ENCODE data around the gene DUOXA2. TPM values are rescaled to one million over a fixed set of nuclear protein-coding genes. Genes with fewer than 3 reads are reported as not detected.

Gene DUOXA2
- total RNA-seq, 4 donors from 2014 or later: 0.49 to 0.62 TPM; not detected in 2

DNA sequence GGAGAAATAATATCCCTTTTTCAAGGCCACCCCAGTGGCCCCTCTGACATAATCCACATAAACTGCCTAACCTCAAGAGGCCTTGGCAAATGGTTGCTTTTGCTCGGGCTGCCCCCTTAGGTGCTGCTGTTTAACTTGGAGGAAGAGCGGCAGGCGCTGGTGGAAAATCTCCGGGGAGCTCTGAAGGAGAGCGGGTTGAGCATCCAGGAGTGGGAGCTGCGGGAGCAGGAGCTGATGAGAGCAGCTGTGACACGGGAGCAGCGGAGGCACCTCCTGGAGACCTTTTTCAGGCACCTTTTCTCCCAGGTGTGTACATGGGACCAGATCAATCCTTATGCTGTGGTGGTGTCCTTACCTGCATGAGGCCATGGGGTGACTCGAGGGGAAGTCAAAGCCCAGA, 30.6 kb downstream of the DUOXA2 start:
- no peaks in the 10 kb centered on the region for H3K9me3 ChIP-seq
- no peaks in the 10 kb centered on the region for H3K4me1 ChIP-seq
- TF ChIP-seq, protein P1, sequence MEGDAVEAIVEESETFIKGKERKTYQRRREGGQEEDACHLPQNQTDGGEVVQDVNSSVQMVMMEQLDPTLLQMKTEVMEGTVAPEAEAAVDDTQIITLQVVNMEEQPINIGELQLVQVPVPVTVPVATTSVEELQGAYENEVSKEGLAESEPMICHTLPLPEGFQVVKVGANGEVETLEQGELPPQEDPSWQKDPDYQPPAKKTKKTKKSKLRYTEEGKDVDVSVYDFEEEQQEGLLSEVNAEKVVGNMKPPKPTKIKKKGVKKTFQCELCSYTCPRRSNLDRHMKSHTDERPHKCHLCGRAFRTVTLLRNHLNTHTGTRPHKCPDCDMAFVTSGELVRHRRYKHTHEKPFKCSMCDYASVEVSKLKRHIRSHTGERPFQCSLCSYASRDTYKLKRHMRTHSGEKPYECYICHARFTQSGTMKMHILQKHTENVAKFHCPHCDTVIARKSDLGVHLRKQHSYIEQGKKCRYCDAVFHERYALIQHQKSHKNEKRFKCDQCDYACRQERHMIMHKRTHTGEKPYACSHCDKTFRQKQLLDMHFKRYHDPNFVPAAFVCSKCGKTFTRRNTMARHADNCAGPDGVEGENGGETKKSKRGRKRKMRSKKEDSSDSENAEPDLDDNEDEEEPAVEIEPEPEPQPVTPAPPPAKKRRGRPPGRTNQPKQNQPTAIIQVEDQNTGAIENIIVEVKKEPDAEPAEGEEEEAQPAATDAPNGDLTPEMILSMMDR (IDR thresholded peaks at IDR 0.05): no peak
- no peak for TF ChIP-seq EP300 (IDR thresholded peaks at IDR 0.05)
- WGBS, 2 donors (ENCODE audit: low coverage in 1 of 2): 44 to 80% methylated on average over 1 of the region's 9 CpGs
- ATAC-seq: no peak
- H3K27me3 ChIP-seq: peaks cover 30% of the 10 kb centered on the region
- H3K36me3 ChIP-seq: no peaks in the 10 kb centered on the region
- no peak overlapping the region for H3K27ac ChIP-seq
- H3K4me3 ChIP-seq: no peak overlapping the region

DNA sequence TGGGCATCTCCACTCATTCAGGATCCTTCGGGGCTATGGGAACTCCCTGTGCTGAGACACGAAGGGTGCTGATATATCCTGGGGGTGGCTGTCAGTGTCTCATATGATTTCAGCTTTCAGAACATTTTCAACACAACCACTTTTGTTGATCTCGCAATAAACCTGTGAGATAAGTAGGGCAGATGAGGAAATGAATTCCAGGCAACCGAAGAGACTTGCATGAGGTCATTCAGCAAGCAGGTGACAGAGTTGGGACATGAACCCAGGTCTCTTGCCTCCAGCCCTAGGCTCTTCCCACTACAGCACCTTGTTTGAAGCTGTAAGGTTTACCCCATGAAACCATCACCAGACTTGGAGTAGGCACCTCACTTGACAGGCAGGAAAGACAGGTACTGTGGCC, 32.3 kb downstream of the DUOXA2 start:
- no peak overlapping the region for H3K27ac ChIP-seq
- H3K4me3 ChIP-seq: no peak overlapping the region
- WGBS, 2 donors (ENCODE audit: low coverage in 1 of 2): 91 to 100% methylated on average over 3 to 4 of the region's 4 CpGs
- H3K27me3 ChIP-seq: peaks cover 22% of the 10 kb centered on the region
- TF ChIP-seq, protein P1 (IDR thresholded peaks at IDR 0.05): no peak
- TF ChIP-seq POLR2A (IDR thresholded peaks at IDR 0.05): no peak
- no peak for TF ChIP-seq POLR2AphosphoS5 (IDR thresholded peaks at IDR 0.05)
- no peak for TF ChIP-seq EP300 (IDR thresholded peaks at IDR 0.05)
- H3K36me3 ChIP-seq: peaks cover 0 to 8% of the 10 kb centered on the region in 2 donors
- H3K4me1 ChIP-seq: no peaks in the 10 kb centered on the region
- no peak for ATAC-seq
- no peaks in the 10 kb centered on the region for H3K9me3 ChIP-seq

DNA sequence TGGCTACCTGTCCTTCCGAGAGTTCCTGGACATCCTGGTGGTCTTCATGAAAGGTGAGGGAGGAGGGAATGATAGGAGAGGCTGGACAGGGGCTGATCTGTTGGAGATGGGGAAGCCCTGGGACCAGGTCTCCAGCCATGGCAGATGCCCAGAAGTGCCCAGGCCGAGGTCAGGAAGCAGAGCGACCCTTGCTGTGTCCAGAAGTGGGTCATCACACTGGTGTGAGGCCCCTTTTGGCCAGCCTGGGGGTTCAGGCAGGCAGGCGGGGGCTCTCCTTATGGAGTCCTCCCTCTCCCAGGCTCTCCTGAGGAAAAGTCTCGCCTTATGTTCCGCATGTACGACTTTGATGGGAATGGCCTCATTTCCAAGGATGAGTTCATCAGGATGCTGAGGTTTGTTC, 33.5 kb downstream of the DUOXA2 start:
- H3K27ac ChIP-seq: no peak overlapping the region
- H3K9me3 ChIP-seq: no peaks in the 10 kb centered on the region
- peaks cover 0 to 20% of the 10 kb centered on the region in 2 donors for H3K36me3 ChIP-seq
- no peak for TF ChIP-seq POLR2A (IDR thresholded peaks at IDR 0.05)
- no peak for TF ChIP-seq EP300 (IDR thresholded peaks at IDR 0.05)
- TF ChIP-seq POLR2AphosphoS5 (IDR thresholded peaks at IDR 0.05): no peak
- TF ChIP-seq, protein P1 (IDR thresholded peaks at IDR 0.05): no peak
- H3K4me1 ChIP-seq: no peaks in the 10 kb centered on the region
- peaks cover 14% of the 10 kb centered on the region for H3K27me3 ChIP-seq
- ATAC-seq: no peak
- no peak overlapping the region for H3K4me3 ChIP-seq
- 88% methylated on average over 3 of the region's 7 CpGs; no CpG with 5 or more reads in 1 of the 2 donors for WGBS, 2 donors (ENCODE audit: low coverage in 1 of 2)

DNA sequence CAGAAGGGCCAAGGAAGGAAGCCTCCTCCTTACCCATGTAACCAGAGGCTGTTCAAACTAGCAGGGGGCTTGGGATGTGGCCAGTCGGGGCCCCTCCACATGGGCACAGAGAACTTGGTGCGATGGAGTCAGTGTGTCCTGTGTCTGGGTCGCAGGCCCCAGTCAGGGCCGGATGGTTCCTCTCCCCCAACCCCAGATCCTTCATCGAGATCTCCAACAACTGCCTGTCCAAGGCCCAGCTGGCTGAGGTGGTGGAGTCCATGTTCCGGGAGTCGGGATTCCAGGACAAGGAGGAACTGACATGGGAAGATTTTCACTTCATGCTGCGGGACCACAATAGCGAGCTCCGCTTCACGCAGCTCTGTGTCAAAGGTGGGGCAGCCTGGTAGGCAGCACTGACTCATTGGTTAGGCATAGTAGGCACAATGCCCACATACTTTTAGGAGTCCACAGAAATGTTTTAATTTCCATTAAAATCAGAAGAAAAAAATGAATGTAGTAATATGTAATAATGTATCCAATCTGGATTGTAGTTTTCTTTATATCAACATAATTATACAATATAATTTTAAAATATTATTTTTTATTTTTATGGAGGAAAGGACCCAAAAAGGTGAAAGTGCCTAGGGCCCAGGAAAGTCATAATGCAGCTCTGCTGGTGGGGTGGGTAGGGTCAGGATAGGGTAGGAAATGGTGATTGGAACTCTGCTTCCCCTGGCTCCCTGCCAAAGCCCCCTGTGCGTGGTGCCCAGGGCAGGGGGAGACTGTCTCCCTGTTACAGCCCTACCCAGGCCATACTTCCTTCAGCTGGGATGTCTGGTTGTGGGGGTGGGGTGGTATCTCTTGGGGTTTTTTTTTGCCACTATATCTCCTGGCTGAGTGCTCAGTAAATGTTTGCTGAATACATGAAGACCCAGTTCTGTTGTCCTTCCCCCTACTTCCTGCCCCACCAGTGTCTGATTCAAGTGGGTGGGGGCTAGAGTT, 34.2 kb downstream of the DUOXA2 start:
- H3K27ac ChIP-seq: no peak overlapping the region
- no peak overlapping the region for H3K4me3 ChIP-seq
- 76 to 100% methylated on average over 2 to 6 of the region's 12 CpGs for WGBS, 2 donors (ENCODE audit: low coverage in 1 of 2)
- peaks cover 0 to 21% of the 10 kb centered on the region in 2 donors for H3K36me3 ChIP-seq
- no peaks in the 10 kb centered on the region for H3K9me3 ChIP-seq
- TF ChIP-seq EP300 (IDR thresholded peaks at IDR 0.05): no peak
- no peak for TF ChIP-seq POLR2A (IDR thresholded peaks at IDR 0.05)
- TF ChIP-seq, protein P1 (IDR thresholded peaks at IDR 0.05): no peak
- no peak for TF ChIP-seq POLR2AphosphoS5 (IDR thresholded peaks at IDR 0.05)
- peaks cover 10% of the 10 kb centered on the region for H3K27me3 ChIP-seq
- no peak for ATAC-seq
- no peaks in the 10 kb centered on the region for H3K4me1 ChIP-seq

DNA sequence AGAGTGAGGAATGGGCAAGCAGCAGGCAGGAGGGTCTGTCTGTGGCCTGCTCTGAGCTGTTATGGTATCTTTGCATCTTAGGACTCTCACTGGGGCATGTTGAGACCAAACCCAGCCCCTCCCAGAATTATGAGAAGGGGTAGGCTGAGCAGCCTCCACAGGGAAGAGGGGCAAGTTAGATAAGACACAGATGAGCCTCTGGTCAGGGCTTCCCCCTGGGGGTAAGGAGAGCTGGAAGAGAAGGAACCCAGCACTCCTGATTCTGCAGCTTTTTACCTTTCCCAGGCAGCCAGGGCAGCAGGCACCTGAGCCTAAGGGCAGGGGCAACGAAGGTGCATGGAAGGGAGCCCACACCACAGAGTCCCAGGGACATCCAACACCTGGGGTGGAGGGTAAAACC, 34.9 kb downstream of the DUOXA2 start:
- Histone ChIP-seq H3K27ac (no peak overlapping the region), H3K4me3 (no peak overlapping the region), H3K27me3 (peaks cover 6% of the 10 kb centered on the region), H3K4me1 (no peaks in the 10 kb centered on the region), H3K9me3 (no peaks in the 10 kb centered on the region), H3K36me3 (peaks cover 0 to 21% of the 10 kb centered on the region in 2 donors)
- no peak for ATAC-seq
- TF ChIP-seq EP300 (IDR thresholded peaks at IDR 0.05): no peak
- TF ChIP-seq POLR2A (IDR thresholded peaks at IDR 0.05): no peak
- TF ChIP-seq, protein P1 (IDR thresholded peaks at IDR 0.05): no peak
- no peak for TF ChIP-seq POLR2AphosphoS5 (IDR thresholded peaks at IDR 0.05)
- 75 to 100% methylated on average over 1 of the region's 1 CpG for WGBS, 2 donors (ENCODE audit: low coverage in 1 of 2)

All from gastroesophageal sphincter (tissue), 4 donors.